Measurements from ENCODE around the gene ERC2.

Gene ERC2

GRCh38 chr3:56413911-56414310 lies 54.4 kb downstream of the ERC2 start:
- no peaks in the 10 kb centered on the region for H3K9me3 ChIP-seq (ENCODE audit: insufficient read depth, low read depth, low read length)
- no peak overlapping the region for H3K4me3 ChIP-seq (ENCODE audit: low read depth, low read length)
- no peak overlapping the region for H3K14ac ChIP-seq (ENCODE audit: low read length)
- H4K91ac ChIP-seq (ENCODE audit: low read depth, low read length): no peak overlapping the region
- H4K12ac ChIP-seq (ENCODE audit: low read depth, low read length): no peak overlapping the region
- H3K23ac ChIP-seq (ENCODE audit: low read length): no peak overlapping the region
- H3K4ac ChIP-seq (ENCODE audit: low read depth, low read length): no peak overlapping the region
- no peak overlapping the region for H4K8ac ChIP-seq (ENCODE audit: low read depth, low read length)
- H3K79me1 ChIP-seq (ENCODE audit: low read length): no peaks in the 10 kb centered on the region
- no peak overlapping the region for H2AFZ ChIP-seq (ENCODE audit: insufficient read depth, low read length, poor library complexity)
- no peak overlapping the region for H3K4me2 ChIP-seq (ENCODE audit: low read length)
- H3K4me1 ChIP-seq (ENCODE audit: control insufficient read depth in 1 of 2, insufficient read depth in 2 of 2, low read length in 2 of 2): no peaks in the 10 kb centered on the region
- no peak overlapping the region for H2BK120ac ChIP-seq (ENCODE audit: insufficient read depth, low read length, poor library complexity)
- no peak overlapping the region for H2AK5ac ChIP-seq (ENCODE audit: low read length)
- H3K27ac ChIP-seq (ENCODE audit: low read depth, low read length): no peak overlapping the region
- no peak overlapping the region for H3K18ac ChIP-seq (ENCODE audit: low read length)
- no peaks in the 10 kb centered on the region for H3K27me3 ChIP-seq (ENCODE audit: insufficient read depth, low read length)
- no peaks in the 10 kb centered on the region for H3K36me3 ChIP-seq (ENCODE audit: control insufficient read depth in 1 of 2, insufficient read depth in 2 of 2, low read length in 2 of 2)
- H2BK12ac ChIP-seq (ENCODE audit: low read length): no peak overlapping the region
- no CpG with 5 or more reads among the region's 2 CpGs for WGBS (ENCODE audit: extremely low coverage, insufficient coverage, insufficient read length)
- no peak overlapping the region for H2BK5ac ChIP-seq (ENCODE audit: low read depth, low read length, poor library complexity)
- no peak for DNase-seq
- H3K79me2 ChIP-seq (ENCODE audit: control insufficient read depth, insufficient read depth, low read length, poor library complexity): no peaks in the 10 kb centered on the region
- H3K9ac ChIP-seq (ENCODE audit: low read length): no peak overlapping the region

GRCh38 chr3:56411166-56411565 lies 57.1 kb downstream of the ERC2 start:
- Histone ChIP-seq H3K4me1 (ENCODE audit: control insufficient read depth in 1 of 2, insufficient read depth in 2 of 2, low read length in 2 of 2) (no peaks in the 10 kb centered on the region), H3K27ac (ENCODE audit: low read depth, low read length) (no peak overlapping the region), H3K4me3 (ENCODE audit: low read depth, low read length) (no peak overlapping the region), H3K14ac (ENCODE audit: low read length) (no peak overlapping the region), H2AFZ (ENCODE audit: insufficient read depth, low read length, poor library complexity) (no peak overlapping the region), H2BK5ac (ENCODE audit: low read depth, low read length, poor library complexity) (no peak overlapping the region), H3K9me3 (ENCODE audit: insufficient read depth, low read depth, low read length) (no peaks in the 10 kb centered on the region), H3K27me3 (ENCODE audit: insufficient read depth, low read length) (no peaks in the 10 kb centered on the region), H4K12ac (ENCODE audit: low read depth, low read length) (no peak overlapping the region), H3K4me2 (ENCODE audit: low read length) (no peak overlapping the region), H4K91ac (ENCODE audit: low read depth, low read length) (no peak overlapping the region), H3K79me1 (ENCODE audit: low read length) (no peaks in the 10 kb centered on the region), H3K79me2 (ENCODE audit: control insufficient read depth, insufficient read depth, low read length, poor library complexity) (no peaks in the 10 kb centered on the region), H2BK12ac (ENCODE audit: low read length) (no peak overlapping the region), H3K18ac (ENCODE audit: low read length) (no peak overlapping the region), H2AK5ac (ENCODE audit: low read length) (no peak overlapping the region), H3K23ac (ENCODE audit: low read length) (no peak overlapping the region), H3K36me3 (ENCODE audit: control insufficient read depth in 1 of 2, insufficient read depth in 2 of 2, low read length in 2 of 2) (no peaks in the 10 kb centered on the region), H4K8ac (ENCODE audit: low read depth, low read length) (no peak overlapping the region), H2BK120ac (ENCODE audit: insufficient read depth, low read length, poor library complexity) (no peak overlapping the region), H3K9ac (ENCODE audit: low read length) (no peak overlapping the region), H3K4ac (ENCODE audit: low read depth, low read length) (no peak overlapping the region)
- WGBS (ENCODE audit: extremely low coverage, insufficient coverage, insufficient read length): no CpG with 5 or more reads among the region's 5 CpGs
- DNase-seq: no peak

GRCh38 chr3:56410576-56410975 lies 57.7 kb downstream of the ERC2 start:
- no peak overlapping the region for H3K4ac ChIP-seq (ENCODE audit: low read depth, low read length)
- no peaks in the 10 kb centered on the region for H3K9me3 ChIP-seq (ENCODE audit: insufficient read depth, low read depth, low read length)
- no peak overlapping the region for H3K27ac ChIP-seq (ENCODE audit: low read depth, low read length)
- no peak overlapping the region for H3K23ac ChIP-seq (ENCODE audit: low read length)
- no peaks in the 10 kb centered on the region for H3K27me3 ChIP-seq (ENCODE audit: insufficient read depth, low read length)
- no peaks in the 10 kb centered on the region for H3K36me3 ChIP-seq (ENCODE audit: control insufficient read depth in 1 of 2, insufficient read depth in 2 of 2, low read length in 2 of 2)
- H3K9ac ChIP-seq (ENCODE audit: low read length): no peak overlapping the region
- H3K4me2 ChIP-seq (ENCODE audit: low read length): no peak overlapping the region
- DNase-seq: no peak
- H2BK120ac ChIP-seq (ENCODE audit: insufficient read depth, low read length, poor library complexity): no peak overlapping the region
- no peak overlapping the region for H3K14ac ChIP-seq (ENCODE audit: low read length)
- no peak overlapping the region for H2AFZ ChIP-seq (ENCODE audit: insufficient read depth, low read length, poor library complexity)
- no peak overlapping the region for H4K12ac ChIP-seq (ENCODE audit: low read depth, low read length)
- H2BK12ac ChIP-seq (ENCODE audit: low read length): no peak overlapping the region
- H3K4me3 ChIP-seq (ENCODE audit: low read depth, low read length): no peak overlapping the region
- no peak overlapping the region for H2BK5ac ChIP-seq (ENCODE audit: low read depth, low read length, poor library complexity)
- H2AK5ac ChIP-seq (ENCODE audit: low read length): no peak overlapping the region
- no peak overlapping the region for H3K18ac ChIP-seq (ENCODE audit: low read length)
- H4K8ac ChIP-seq (ENCODE audit: low read depth, low read length): no peak overlapping the region
- no peak overlapping the region for H4K91ac ChIP-seq (ENCODE audit: low read depth, low read length)
- H3K79me2 ChIP-seq (ENCODE audit: control insufficient read depth, insufficient read depth, low read length, poor library complexity): no peaks in the 10 kb centered on the region
- H3K79me1 ChIP-seq (ENCODE audit: low read length): no peaks in the 10 kb centered on the region
- no peaks in the 10 kb centered on the region for H3K4me1 ChIP-seq (ENCODE audit: control insufficient read depth in 1 of 2, insufficient read depth in 2 of 2, low read length in 2 of 2)

GRCh38 chr3:56409790-56410189 lies 58.5 kb downstream of the ERC2 start:
- H3K23ac ChIP-seq (ENCODE audit: low read length): no peak overlapping the region
- no peak overlapping the region for H3K14ac ChIP-seq (ENCODE audit: low read length)
- H3K27ac ChIP-seq (ENCODE audit: low read depth, low read length): no peak overlapping the region
- no peaks in the 10 kb centered on the region for H3K9me3 ChIP-seq (ENCODE audit: insufficient read depth, low read depth, low read length)
- H3K9ac ChIP-seq (ENCODE audit: low read length): no peak overlapping the region
- no peak overlapping the region for H3K18ac ChIP-seq (ENCODE audit: low read length)
- no peak overlapping the region for H4K12ac ChIP-seq (ENCODE audit: low read depth, low read length)
- no peak overlapping the region for H3K4me3 ChIP-seq (ENCODE audit: low read depth, low read length)
- no peak for DNase-seq
- WGBS (ENCODE audit: extremely low coverage, insufficient coverage, insufficient read length): no CpG with 5 or more reads among the region's 3 CpGs
- no peak overlapping the region for H4K91ac ChIP-seq (ENCODE audit: low read depth, low read length)
- no peak overlapping the region for H2BK12ac ChIP-seq (ENCODE audit: low read length)
- H3K4me1 ChIP-seq (ENCODE audit: control insufficient read depth in 1 of 2, insufficient read depth in 2 of 2, low read length in 2 of 2): no peaks in the 10 kb centered on the region
- no peaks in the 10 kb centered on the region for H3K27me3 ChIP-seq (ENCODE audit: insufficient read depth, low read length)
- H3K36me3 ChIP-seq (ENCODE audit: control insufficient read depth in 1 of 2, insufficient read depth in 2 of 2, low read length in 2 of 2): no peaks in the 10 kb centered on the region
- no peak overlapping the region for H2AK5ac ChIP-seq (ENCODE audit: low read length)
- H3K79me1 ChIP-seq (ENCODE audit: low read length): no peaks in the 10 kb centered on the region
- no peak overlapping the region for H2AFZ ChIP-seq (ENCODE audit: insufficient read depth, low read length, poor library complexity)
- H4K8ac ChIP-seq (ENCODE audit: low read depth, low read length): no peak overlapping the region
- H3K79me2 ChIP-seq (ENCODE audit: control insufficient read depth, insufficient read depth, low read length, poor library complexity): no peaks in the 10 kb centered on the region
- no peak overlapping the region for H2BK5ac ChIP-seq (ENCODE audit: low read depth, low read length, poor library complexity)
- no peak overlapping the region for H2BK120ac ChIP-seq (ENCODE audit: insufficient read depth, low read length, poor library complexity)
- no peak overlapping the region for H3K4me2 ChIP-seq (ENCODE audit: low read length)
- H3K4ac ChIP-seq (ENCODE audit: low read depth, low read length): no peak overlapping the region
